GM10248 (cell line): ENCODE measurements around the gene RGS13.
"Not testable (repeated sequence)": the region's sequence is repeated elsewhere in the genome, so short reads cannot be mapped to it uniquely, and the experiment has no call there.

Experiments
- CTCF ChIA-PET: fragments of 300-600 bp; sonication (Branson Sonifier 250); formaldehyde crosslinking; extraction: SDS; loops from one replicate; lab custom pipeline; 2021; ENCODE audit warnings: antibody characterized with exemption; lab: Yijun Ruan, JAX
- POLR2A ChIA-PET: fragments of 350-650 bp; sonication (Branson Sonifier 250); formaldehyde crosslinking; extraction: SDS; loops from one replicate; lab custom pipeline; 2020; ENCODE audit warnings: antibody characterized with exemption; lab: Yijun Ruan, JAX
- DNase-seq: peaks from one replicate; pipeline ENCODE4 v3.0.0; 2012; ENCODE audit errors: extremely low spot score
- TF ChIP-seq, protein P1 (sequence below): IDR thresholded peaks from 2 replicates; pipeline ENCODE4 v1.5.1; 2012; ENCODE audit warnings: mild to moderate bottlenecking, low read depth; ENCODE audit errors: extremely low read depth, missing control alignments, control extremely low read depth

Gene RGS13

DNA sequence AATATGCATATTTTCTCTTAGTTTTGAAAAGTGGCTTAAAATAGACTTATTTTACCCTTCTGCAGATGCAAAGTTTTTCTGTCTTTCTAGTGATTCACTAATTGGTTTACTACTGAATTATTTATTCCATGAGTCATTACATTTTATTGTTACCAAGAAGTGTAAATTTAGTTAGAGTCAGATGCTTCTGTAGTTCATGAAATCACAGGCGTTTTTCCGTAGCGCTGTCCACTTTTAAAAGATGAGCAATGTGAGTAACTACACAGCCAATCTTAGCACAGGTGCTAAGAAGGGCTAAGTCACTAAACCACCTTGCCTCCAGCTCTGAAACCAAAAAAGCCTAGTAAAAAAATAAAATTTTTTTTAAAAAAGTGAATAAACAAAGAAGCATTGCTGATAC, 24.7 kb downstream of the RGS13 start:
- TF ChIP-seq, protein P1, sequence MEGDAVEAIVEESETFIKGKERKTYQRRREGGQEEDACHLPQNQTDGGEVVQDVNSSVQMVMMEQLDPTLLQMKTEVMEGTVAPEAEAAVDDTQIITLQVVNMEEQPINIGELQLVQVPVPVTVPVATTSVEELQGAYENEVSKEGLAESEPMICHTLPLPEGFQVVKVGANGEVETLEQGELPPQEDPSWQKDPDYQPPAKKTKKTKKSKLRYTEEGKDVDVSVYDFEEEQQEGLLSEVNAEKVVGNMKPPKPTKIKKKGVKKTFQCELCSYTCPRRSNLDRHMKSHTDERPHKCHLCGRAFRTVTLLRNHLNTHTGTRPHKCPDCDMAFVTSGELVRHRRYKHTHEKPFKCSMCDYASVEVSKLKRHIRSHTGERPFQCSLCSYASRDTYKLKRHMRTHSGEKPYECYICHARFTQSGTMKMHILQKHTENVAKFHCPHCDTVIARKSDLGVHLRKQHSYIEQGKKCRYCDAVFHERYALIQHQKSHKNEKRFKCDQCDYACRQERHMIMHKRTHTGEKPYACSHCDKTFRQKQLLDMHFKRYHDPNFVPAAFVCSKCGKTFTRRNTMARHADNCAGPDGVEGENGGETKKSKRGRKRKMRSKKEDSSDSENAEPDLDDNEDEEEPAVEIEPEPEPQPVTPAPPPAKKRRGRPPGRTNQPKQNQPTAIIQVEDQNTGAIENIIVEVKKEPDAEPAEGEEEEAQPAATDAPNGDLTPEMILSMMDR, result no peak
- CTCF ChIA-PET, result no interaction called here
- POLR2A ChIA-PET, result no interaction called here
- DNase-seq, result no peak

DNA sequence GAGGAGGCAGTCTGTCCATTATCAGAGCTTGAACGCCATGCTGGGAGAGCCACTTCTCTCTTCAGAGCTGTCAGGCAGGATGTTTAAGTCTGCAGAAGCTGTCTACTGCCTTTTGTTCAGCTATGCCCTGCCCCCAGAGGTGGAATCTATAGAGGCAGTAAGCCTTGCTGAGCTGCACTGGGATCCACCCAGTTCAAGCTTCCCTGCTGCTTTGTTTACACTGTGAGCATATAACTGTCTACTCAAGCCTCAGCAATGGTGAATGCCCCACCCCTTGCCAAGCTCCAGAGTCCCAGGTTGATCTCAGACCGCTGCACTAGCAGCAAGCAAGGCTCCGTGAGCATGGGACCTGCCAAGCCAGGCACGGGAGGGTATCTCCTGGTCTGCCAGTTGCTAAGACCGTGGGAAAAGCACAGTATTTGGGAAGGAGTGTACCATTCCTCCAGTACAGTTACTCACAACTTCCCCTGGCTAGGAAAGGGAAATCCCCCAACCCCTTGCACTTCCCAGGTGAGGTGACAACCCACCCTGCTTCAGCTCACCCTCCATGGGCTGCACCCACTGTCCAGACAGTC, 32.5 kb downstream of the RGS13 start:
- DNase-seq, result no peak
- ChIA-PET CTCF (no interaction called here), POLR2A (no interaction called here)
- TF ChIP-seq, protein P1, result no peak

DNA sequence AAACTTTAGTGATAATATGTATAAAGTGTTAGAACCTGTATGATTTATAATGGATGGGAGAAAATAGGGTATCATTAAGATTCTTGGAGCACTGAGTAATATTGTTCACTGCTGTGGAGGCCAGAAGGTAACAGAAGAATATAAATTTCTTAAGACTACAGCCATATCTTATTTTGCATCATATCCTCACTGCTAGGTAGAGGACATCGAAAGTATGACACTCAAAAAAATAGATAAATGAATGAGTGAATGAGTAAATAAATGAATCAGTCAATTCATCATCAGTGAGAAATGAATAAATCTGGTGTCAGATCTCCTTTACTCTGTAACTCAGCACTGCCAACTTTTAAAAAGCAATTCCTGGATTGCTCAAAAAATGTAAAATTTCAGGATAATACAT, 33.2 kb downstream of the RGS13 start:
- ChIA-PET CTCF (interaction anchor here (0.6 kb wide), 1 partner anchor 119 kb away, joined by 3 read pairs; no protein-coding TSS in a partner anchor), POLR2A (no interaction called here)
- DNase-seq, result no peak
- TF ChIP-seq, protein P1, result no peak

- CTCF ChIA-PET, result interaction anchor here (1.2 kb wide), 1 partner anchor 26 kb away, joined by 4 read pairs; no protein-coding TSS in a partner anchor
- DNase-seq, result no peak
- TF ChIP-seq, protein P1, result no peak
- POLR2A ChIA-PET, result no interaction called here
Observed at GRCh38 chr1:192675716-192676115, 39.8 kb downstream of the RGS13 start.

- TF ChIP-seq, protein P1, result no peak
- POLR2A ChIA-PET, result no interaction called here
- CTCF ChIA-PET, result interaction anchor here (1.1 kb wide), 1 partner anchor 11 kb away, joined by 3 read pairs; no protein-coding TSS in a partner anchor
- DNase-seq, result no peak
Observed at GRCh38 chr1:192678099-192678498, 42.2 kb downstream of the RGS13 start.

DNA sequence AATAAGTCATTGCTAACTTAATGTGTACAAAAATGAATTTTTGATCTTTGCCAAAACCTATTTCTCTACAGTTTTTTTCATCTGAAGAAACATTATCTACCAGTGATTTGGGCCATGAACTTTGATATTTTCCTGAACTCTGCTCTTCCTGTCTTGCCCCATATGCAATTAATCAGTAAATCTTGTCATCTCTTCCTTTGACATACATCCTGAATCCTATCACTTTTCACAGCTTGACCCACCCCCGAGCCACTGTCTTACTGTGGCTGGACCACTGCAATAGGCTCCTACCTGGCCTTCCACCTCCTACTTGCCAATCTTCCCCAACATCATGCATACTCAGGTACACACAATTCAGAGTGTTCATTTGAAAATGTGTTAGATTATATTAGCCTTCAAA, 46.4 kb downstream of the RGS13 start:
- DNase-seq, result no peak
- TF ChIP-seq, protein P1, result no peak
- CTCF ChIA-PET, result no interaction called here
- POLR2A ChIA-PET, result no interaction called here

- DNase-seq, CTCF ChIA-PET, POLR2A ChIA-PET: not testable (repeated sequence)
Observed at GRCh38 chr1:192683081-192683480, 47.1 kb downstream of the RGS13 start.
